ENCODE results near the gene SLC9C1. TPM values are rescaled to one million over a fixed set of nuclear protein-coding genes. Genes with fewer than 3 reads are reported as not detected.

The SLC9C1 gene
- total RNA-seq, 1 experiment from 2014 or later: not detected

GRCh38 chr3:112133626-112134334 is 160.2 kb downstream of the SLC9C1 start:
- no peaks in the 10 kb centered on the region for H3K9me3 Mint-ChIP-seq (ENCODE audit: low read depth, unreplicated experiment)
- H3K27me3 Mint-ChIP-seq (ENCODE audit: unreplicated experiment): no peaks in the 10 kb centered on the region
- no TSS peak for BruUV-seq (replicated peaks)
- peaks cover 10% of the 10 kb centered on the region for H3K4me1 Mint-ChIP-seq (ENCODE audit: low read depth, unreplicated experiment)
- intact Hi-C loops (cut with micrococcal nuclease; ENCODE audit: unreplicated experiment): loop anchor here (10.0 kb wide), 1 partner anchor 191 kb away; no protein-coding TSS in a partner anchor
- no peak for DNase-seq
- H3K36me3 Mint-ChIP-seq (ENCODE audit: insufficient read depth, unreplicated experiment): peaks cover 5% of the 10 kb centered on the region
- no peak overlapping the region for H3K27ac Mint-ChIP-seq (ENCODE audit: unreplicated experiment)
- no peak for TF ChIP-seq CTCF (IDR thresholded peaks at IDR 0.05; ENCODE audit: unreplicated experiment)
- H3K4me3 Mint-ChIP-seq (ENCODE audit: low read depth, unreplicated experiment): no peak overlapping the region
- CTCF ChIA-PET: no interaction called here

- Mint-ChIP-seq H3K4me1 (ENCODE audit: low read depth, unreplicated experiment) (peaks cover 10% of the 10 kb centered on the region), H3K27ac (ENCODE audit: unreplicated experiment) (no peak within 1 kb of the TSS), H3K4me3 (ENCODE audit: low read depth, unreplicated experiment) (no peak within 1 kb of the TSS), H3K9me3 (ENCODE audit: low read depth, unreplicated experiment) (no peaks in the 10 kb centered on the region), H3K36me3 (ENCODE audit: insufficient read depth, unreplicated experiment) (peaks cover 5% of the 10 kb centered on the region), H3K27me3 (ENCODE audit: unreplicated experiment) (no peaks in the 10 kb centered on the region)
- CTCF ChIA-PET: no interaction called here
- no peak for DNase-seq
- TF ChIP-seq CTCF (IDR thresholded peaks at IDR 0.05; ENCODE audit: unreplicated experiment): no peak
- intact Hi-C loops (cut with micrococcal nuclease; ENCODE audit: unreplicated experiment): loop anchor here (10.0 kb wide), 1 partner anchor 192 kb away; no protein-coding TSS in a partner anchor
- no TSS peak for BruUV-seq (replicated peaks)
Measured at GRCh38 chr3:112132975-112133448, 161.0 kb downstream of the SLC9C1 start, which contains the start of gene GCSAM. Gene GCSAM (minus strand): TSS chr3:112133248. CDS start chr3:112133120, 128 bp downstream.

- Mint-ChIP-seq H3K27ac (ENCODE audit: unreplicated experiment) (no peak overlapping the region), H3K9me3 (ENCODE audit: low read depth, unreplicated experiment) (no peaks in the 10 kb centered on the region), H3K4me3 (ENCODE audit: low read depth, unreplicated experiment) (no peak overlapping the region), H3K4me1 (ENCODE audit: low read depth, unreplicated experiment) (peaks cover 10% of the 10 kb centered on the region), H3K27me3 (ENCODE audit: unreplicated experiment) (no peaks in the 10 kb centered on the region), H3K36me3 (ENCODE audit: insufficient read depth, unreplicated experiment) (peaks cover 5% of the 10 kb centered on the region)
- CTCF ChIA-PET: no interaction called here
- BruUV-seq (replicated peaks): no TSS peak
- no peak for TF ChIP-seq CTCF (IDR thresholded peaks at IDR 0.05; ENCODE audit: unreplicated experiment)
- intact Hi-C loops (cut with micrococcal nuclease; ENCODE audit: unreplicated experiment): loop anchor here (10.0 kb wide), 1 partner anchor 192 kb away; no protein-coding TSS in a partner anchor
- no peak for DNase-seq
Measured at GRCh38 chr3:112132554-112132953, 161.5 kb downstream of the SLC9C1 start.

- CTCF ChIA-PET: no interaction called here
- DNase-seq: no peak
- no TSS peak for BruUV-seq (replicated peaks)
- no peak overlapping the region for H3K4me3 Mint-ChIP-seq (ENCODE audit: low read depth, unreplicated experiment)
- no peaks in the 10 kb centered on the region for H3K27me3 Mint-ChIP-seq (ENCODE audit: unreplicated experiment)
- intact Hi-C loops (cut with micrococcal nuclease; ENCODE audit: unreplicated experiment): loop anchor here (10.0 kb wide), 1 partner anchor 193 kb away; no protein-coding TSS in a partner anchor
- H3K9me3 Mint-ChIP-seq (ENCODE audit: low read depth, unreplicated experiment): no peaks in the 10 kb centered on the region
- H3K4me1 Mint-ChIP-seq (ENCODE audit: low read depth, unreplicated experiment): peaks cover 10% of the 10 kb centered on the region
- H3K27ac Mint-ChIP-seq (ENCODE audit: unreplicated experiment): no peak overlapping the region
- H3K36me3 Mint-ChIP-seq (ENCODE audit: insufficient read depth, unreplicated experiment): peaks cover 5% of the 10 kb centered on the region
- no peak for TF ChIP-seq CTCF (IDR thresholded peaks at IDR 0.05; ENCODE audit: unreplicated experiment)
Measured at GRCh38 chr3:112132088-112132487, 161.9 kb downstream of the SLC9C1 start.

Measured in Calu3 (cell line).